ENCODE results near the gene TTLL13.

TTLL13 gene

DNA sequence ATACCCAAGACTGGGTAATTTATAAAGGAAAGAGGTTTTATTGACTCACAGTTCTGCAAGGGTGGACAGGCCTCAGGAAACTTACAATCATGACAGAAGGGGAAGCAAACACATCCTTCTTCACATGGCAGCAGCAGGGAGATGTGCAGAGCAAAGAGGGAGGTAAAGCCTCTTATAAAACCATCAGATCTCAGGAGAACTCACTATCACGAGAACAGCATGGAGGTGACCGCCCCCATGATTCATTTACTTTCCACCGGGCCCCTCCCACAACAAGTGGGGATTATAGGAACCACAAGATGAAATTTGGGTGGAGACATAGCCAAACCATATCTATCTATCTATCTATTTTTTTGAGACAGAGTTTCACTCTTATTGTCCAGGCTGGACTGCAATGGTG lies 10.0 kb upstream of the TTLL13 start:
- no peak overlapping the region for H3K4me3 ChIP-seq (ENCODE audit: low read depth, low read length)
- no CpG with 5 or more reads among the region's 3 CpGs for WGBS (ENCODE audit: extremely low coverage, insufficient coverage, insufficient read length)
- H3K79me1 ChIP-seq (ENCODE audit: low read length), result no peaks in the 10 kb centered on the region
- H3K4me1 ChIP-seq (ENCODE audit: control insufficient read depth in 1 of 2, insufficient read depth in 2 of 2, low read length in 2 of 2), result peaks cover 0 to 2% of the 10 kb centered on the region in 2 experiments
- H3K27ac ChIP-seq (ENCODE audit: low read depth, low read length), result no peak overlapping the region
- H4K8ac ChIP-seq (ENCODE audit: low read depth, low read length), result no peak overlapping the region
- H4K91ac ChIP-seq (ENCODE audit: low read depth, low read length), result no peak overlapping the region
- peaks cover 2 to 3% of the 10 kb centered on the region in 2 experiments for H3K36me3 ChIP-seq (ENCODE audit: control insufficient read depth in 1 of 2, insufficient read depth in 2 of 2, low read length in 2 of 2)
- H3K27me3 ChIP-seq (ENCODE audit: insufficient read depth, low read length), result no peaks in the 10 kb centered on the region
- no peak overlapping the region for H2BK12ac ChIP-seq (ENCODE audit: low read length)
- H3K4ac ChIP-seq (ENCODE audit: low read depth, low read length), result no peak overlapping the region
- H2BK120ac ChIP-seq (ENCODE audit: insufficient read depth, low read length, poor library complexity), result no peak overlapping the region
- H3K23ac ChIP-seq (ENCODE audit: low read length), result no peak overlapping the region
- no peaks in the 10 kb centered on the region for H3K9me3 ChIP-seq (ENCODE audit: insufficient read depth, low read depth, low read length)
- no peak overlapping the region for H2AFZ ChIP-seq (ENCODE audit: insufficient read depth, low read length, poor library complexity)
- H3K14ac ChIP-seq (ENCODE audit: low read length), result no peak overlapping the region
- no peak overlapping the region for H3K4me2 ChIP-seq (ENCODE audit: low read length)
- H4K12ac ChIP-seq (ENCODE audit: low read depth, low read length), result no peak overlapping the region
- H3K79me2 ChIP-seq (ENCODE audit: control insufficient read depth, insufficient read depth, low read length, poor library complexity), result no peaks in the 10 kb centered on the region
- no peak overlapping the region for H3K9ac ChIP-seq (ENCODE audit: low read length)
- DNase-seq, result no peak
- H2BK5ac ChIP-seq (ENCODE audit: low read depth, low read length, poor library complexity), result no peak overlapping the region
- H3K18ac ChIP-seq (ENCODE audit: low read length), result no peak overlapping the region
- H2AK5ac ChIP-seq (ENCODE audit: low read length), result no peak overlapping the region

DNA sequence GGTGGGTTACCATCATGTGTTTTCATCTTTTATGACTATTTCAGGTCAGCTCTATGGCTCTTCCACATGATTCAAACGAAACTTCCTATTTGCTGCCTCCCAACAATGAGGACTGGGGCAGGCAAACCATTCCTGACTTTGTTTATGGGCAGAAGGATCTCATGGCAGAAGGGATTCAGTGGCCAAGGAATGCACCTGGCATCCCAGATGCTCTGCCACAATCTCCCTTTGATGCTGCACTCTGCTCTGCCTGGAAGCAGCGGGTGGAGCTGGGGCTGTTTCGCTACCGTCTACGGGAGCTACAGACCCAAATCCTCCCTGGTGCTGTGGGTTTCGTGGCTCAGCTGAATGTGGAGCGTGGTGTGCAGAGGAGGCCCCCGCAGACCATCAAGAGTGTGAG lies 8.5 kb upstream of the TTLL13 start:
- Histone ChIP-seq H3K9me3 (ENCODE audit: insufficient read depth, low read depth, low read length) (no peaks in the 10 kb centered on the region), H3K4me3 (ENCODE audit: low read depth, low read length) (no peak overlapping the region), H4K12ac (ENCODE audit: low read depth, low read length) (no peak overlapping the region), H3K4me2 (ENCODE audit: low read length) (no peak overlapping the region), H3K27me3 (ENCODE audit: insufficient read depth, low read length) (no peaks in the 10 kb centered on the region), H3K23ac (ENCODE audit: low read length) (no peak overlapping the region), H2AFZ (ENCODE audit: insufficient read depth, low read length, poor library complexity) (no peak overlapping the region), H3K4me1 (ENCODE audit: control insufficient read depth in 1 of 2, insufficient read depth in 2 of 2, low read length in 2 of 2) (no peaks in the 10 kb centered on the region), H4K91ac (ENCODE audit: low read depth, low read length) (no peak overlapping the region), H2BK120ac (ENCODE audit: insufficient read depth, low read length, poor library complexity) (no peak overlapping the region), H3K79me1 (ENCODE audit: low read length) (no peaks in the 10 kb centered on the region), H3K36me3 (ENCODE audit: control insufficient read depth in 1 of 2, insufficient read depth in 2 of 2, low read length in 2 of 2) (peaks cover 2 to 3% of the 10 kb centered on the region in 2 experiments), H4K8ac (ENCODE audit: low read depth, low read length) (no peak overlapping the region), H3K27ac (ENCODE audit: low read depth, low read length) (no peak overlapping the region), H3K79me2 (ENCODE audit: control insufficient read depth, insufficient read depth, low read length, poor library complexity) (no peaks in the 10 kb centered on the region), H2BK5ac (ENCODE audit: low read depth, low read length, poor library complexity) (no peak overlapping the region), H3K18ac (ENCODE audit: low read length) (no peak overlapping the region), H3K9ac (ENCODE audit: low read length) (no peak overlapping the region), H3K14ac (ENCODE audit: low read length) (no peak overlapping the region), H3K4ac (ENCODE audit: low read depth, low read length) (no peak overlapping the region), H2BK12ac (ENCODE audit: low read length) (no peak overlapping the region), H2AK5ac (ENCODE audit: low read length) (no peak overlapping the region)
- WGBS (ENCODE audit: extremely low coverage, insufficient coverage, insufficient read length), result no CpG with 5 or more reads among the region's 8 CpGs
- no peak for DNase-seq

DNA sequence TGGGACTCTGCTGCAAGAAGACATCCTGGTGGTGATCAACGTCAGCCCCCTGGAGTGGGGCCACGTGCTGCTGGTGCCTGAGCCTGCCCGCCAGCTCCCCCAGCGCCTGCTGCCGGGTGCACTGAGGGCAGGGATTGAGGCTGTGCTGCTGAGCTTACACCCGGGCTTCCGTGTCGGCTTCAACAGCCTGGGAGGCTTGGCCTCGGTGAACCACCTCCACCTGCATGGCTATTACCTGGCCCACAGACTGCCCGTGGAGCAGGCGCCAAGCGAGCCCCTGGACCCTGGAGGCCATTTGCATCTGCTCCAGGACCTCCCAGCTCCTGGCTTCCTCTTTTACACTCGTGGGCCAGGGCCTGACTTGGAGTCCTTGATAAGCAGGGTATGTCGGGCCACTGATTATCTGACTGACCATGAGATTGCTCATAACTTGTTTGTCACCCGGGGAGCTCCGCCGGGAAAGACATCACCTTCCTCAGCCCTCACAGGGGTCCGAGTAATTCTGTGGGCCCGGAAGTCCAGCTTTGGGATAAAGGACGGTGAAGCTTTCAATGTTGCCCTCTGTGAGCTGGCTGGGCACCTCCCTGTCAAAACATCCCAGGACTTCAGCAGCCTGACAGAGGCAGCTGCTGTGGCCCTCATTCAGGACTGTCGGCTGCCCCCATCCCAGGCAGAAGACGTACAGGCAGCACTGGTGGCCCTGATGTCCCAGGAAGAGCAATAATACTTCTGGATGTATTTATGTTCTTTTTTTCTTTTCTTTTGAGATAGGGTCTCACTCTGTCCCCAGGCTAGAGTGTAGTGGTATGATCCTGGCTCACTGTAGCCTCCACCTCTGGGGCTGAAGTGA lies 7.8 kb upstream of the TTLL13 start:
- WGBS (ENCODE audit: extremely low coverage, insufficient coverage, insufficient read length), result no CpG with 5 or more reads among the region's 22 CpGs
- Histone ChIP-seq H3K79me1 (ENCODE audit: low read length) (no peaks in the 10 kb centered on the region), H3K36me3 (ENCODE audit: control insufficient read depth in 1 of 2, insufficient read depth in 2 of 2, low read length in 2 of 2) (peaks cover 2 to 3% of the 10 kb centered on the region in 2 experiments), H3K4me3 (ENCODE audit: low read depth, low read length) (no peak overlapping the region), H4K8ac (ENCODE audit: low read depth, low read length) (no peak overlapping the region), H3K9me3 (ENCODE audit: insufficient read depth, low read depth, low read length) (no peaks in the 10 kb centered on the region), H3K14ac (ENCODE audit: low read length) (no peak overlapping the region), H3K4ac (ENCODE audit: low read depth, low read length) (no peak overlapping the region), H2BK120ac (ENCODE audit: insufficient read depth, low read length, poor library complexity) (no peak overlapping the region), H3K4me1 (ENCODE audit: control insufficient read depth in 1 of 2, insufficient read depth in 2 of 2, low read length in 2 of 2) (no peaks in the 10 kb centered on the region), H2BK5ac (ENCODE audit: low read depth, low read length, poor library complexity) (no peak overlapping the region), H2BK12ac (ENCODE audit: low read length) (no peak overlapping the region), H3K9ac (ENCODE audit: low read length) (no peak overlapping the region), H3K27me3 (ENCODE audit: insufficient read depth, low read length) (no peaks in the 10 kb centered on the region), H3K4me2 (ENCODE audit: low read length) (no peak overlapping the region), H4K91ac (ENCODE audit: low read depth, low read length) (no peak overlapping the region), H3K79me2 (ENCODE audit: control insufficient read depth, insufficient read depth, low read length, poor library complexity) (no peaks in the 10 kb centered on the region), H4K12ac (ENCODE audit: low read depth, low read length) (no peak overlapping the region), H2AK5ac (ENCODE audit: low read length) (no peak overlapping the region), H2AFZ (ENCODE audit: insufficient read depth, low read length, poor library complexity) (no peak overlapping the region), H3K27ac (ENCODE audit: low read depth, low read length) (no peak overlapping the region), H3K18ac (ENCODE audit: low read length) (no peak overlapping the region), H3K23ac (ENCODE audit: low read length) (no peak overlapping the region)
- DNase-seq, result peak; percentile 58 to 81

GRCh38 chr15:90243943-90244639 lies 5.3 kb upstream of the TTLL13 start:
- H2BK120ac ChIP-seq (ENCODE audit: insufficient read depth, low read length, poor library complexity), result no peak overlapping the region
- no peak overlapping the region for H3K4ac ChIP-seq (ENCODE audit: low read depth, low read length)
- no peak for DNase-seq

More at GRCh38 chr15:90243943-90244639, 5.3 kb upstream of the TTLL13 start:
- Histone ChIP-seq H4K91ac (ENCODE audit: low read depth, low read length) (no peak overlapping the region), H3K27ac (ENCODE audit: low read depth, low read length) (no peak overlapping the region), H4K8ac (ENCODE audit: low read depth, low read length) (no peak overlapping the region), H3K27me3 (ENCODE audit: insufficient read depth, low read length) (no peaks in the 10 kb centered on the region), H3K9me3 (ENCODE audit: insufficient read depth, low read depth, low read length) (no peaks in the 10 kb centered on the region), H3K79me2 (ENCODE audit: control insufficient read depth, insufficient read depth, low read length, poor library complexity) (no peaks in the 10 kb centered on the region), H2BK12ac (ENCODE audit: low read length) (no peak overlapping the region), H2AFZ (ENCODE audit: insufficient read depth, low read length, poor library complexity) (no peak overlapping the region), H3K9ac (ENCODE audit: low read length) (no peak overlapping the region), H3K18ac (ENCODE audit: low read length) (no peak overlapping the region), H4K12ac (ENCODE audit: low read depth, low read length) (no peak overlapping the region), H2BK5ac (ENCODE audit: low read depth, low read length, poor library complexity) (no peak overlapping the region), H3K79me1 (ENCODE audit: low read length) (no peaks in the 10 kb centered on the region), H2AK5ac (ENCODE audit: low read length) (no peak overlapping the region), H3K14ac (ENCODE audit: low read length) (no peak overlapping the region), H3K4me2 (ENCODE audit: low read length) (no peak overlapping the region), H3K4me1 (ENCODE audit: control insufficient read depth in 1 of 2, insufficient read depth in 2 of 2, low read length in 2 of 2) (no peaks in the 10 kb centered on the region), H3K36me3 (ENCODE audit: control insufficient read depth in 1 of 2, insufficient read depth in 2 of 2, low read length in 2 of 2) (no peaks in the 10 kb centered on the region), H3K4me3 (ENCODE audit: low read depth, low read length) (no peak overlapping the region), H3K23ac (ENCODE audit: low read length) (no peak overlapping the region)
- no CpG with 5 or more reads among the region's 10 CpGs for WGBS (ENCODE audit: extremely low coverage, insufficient coverage, insufficient read length)
